ENCODE measurements around the gene FAM114A1.

The FAM114A1 gene

DNA sequence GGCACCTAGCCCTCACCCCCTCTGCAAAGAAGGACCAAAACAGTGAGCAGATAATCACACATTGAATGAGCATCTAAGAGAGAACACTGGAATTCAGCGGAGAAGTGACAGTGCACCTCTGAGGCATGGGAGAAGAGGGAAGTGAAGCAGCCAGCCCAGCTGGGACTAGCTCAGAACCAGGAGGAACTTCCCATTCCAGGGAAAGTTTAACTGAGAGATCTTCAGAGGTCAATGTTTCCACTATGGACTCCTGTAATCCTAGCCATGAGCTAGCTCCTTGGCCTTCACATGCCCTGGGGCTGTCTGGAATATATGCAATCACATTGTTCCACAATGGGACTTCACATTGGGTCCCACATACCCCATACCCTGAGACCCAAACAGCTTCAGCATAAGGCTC, 35.4 kb upstream of the FAM114A1 start:
- Histone ChIP-seq H3K27me3 (ENCODE audit: insufficient read depth, low read length, poor library complexity, severe bottlenecking) (peaks cover 5% of the 10 kb centered on the region), H3K9ac (ENCODE audit: low read depth, low read length, poor library complexity, severe bottlenecking) (no peak overlapping the region), H3F3A (ENCODE audit: low read depth) (no peaks in the 10 kb centered on the region), H3K9me2 (replicated peaks; ENCODE audit: low read depth, low read length) (no peaks in the 10 kb centered on the region), H3K4me3 (ENCODE audit: low read length, poor library complexity, severe bottlenecking) (no peak overlapping the region), H3K4me2 (ENCODE audit: low read depth, low read length, poor library complexity, severe bottlenecking) (no peak overlapping the region), H3K36me3 (ENCODE audit: insufficient read depth, low read length) (no peaks in the 10 kb centered on the region), H2AFZ (ENCODE audit: low read length) (no peak overlapping the region), H3K4me1 (ENCODE audit: insufficient read depth, low read length, poor library complexity, severe bottlenecking) (no peaks in the 10 kb centered on the region), H4K20me1 (ENCODE audit: insufficient read depth, low read length, poor library complexity, severe bottlenecking) (no peaks in the 10 kb centered on the region), H3K9me3 (ENCODE audit: insufficient read depth, low read depth, low read length) (0 out of 2 replicates have a peak, but pooled peaks cover 5% of the 10 kb centered on the region), H3K79me2 (ENCODE audit: insufficient read depth, low read length) (no peaks in the 10 kb centered on the region)
- TF ChIP-seq CTCF (conservative IDR thresholded peaks at IDR 0.05; ENCODE audit: low read length), result no peak
- TF ChIP-seq EZH2phosphoT487 (IDR thresholded peaks at IDR 0.05; ENCODE audit: borderline replicate concordance), result no peak

- no peak overlapping the region for H3K9ac ChIP-seq (ENCODE audit: low read depth, low read length, poor library complexity, severe bottlenecking)
- H2AFZ ChIP-seq (ENCODE audit: low read length), result no peak overlapping the region
- TF ChIP-seq EZH2phosphoT487 (IDR thresholded peaks at IDR 0.05; ENCODE audit: borderline replicate concordance) (no peak), CTCF (conservative IDR thresholded peaks at IDR 0.05; ENCODE audit: low read length) (no peak; the same call in 1 of the 2 replicates)
- peaks cover under 1% of the 10 kb centered on the region for H3K4me1 ChIP-seq (ENCODE audit: insufficient read depth, low read length, poor library complexity, severe bottlenecking)
- 0 out of 2 replicates have a peak, but pooled peaks cover 5% of the 10 kb centered on the region for H3K9me3 ChIP-seq (ENCODE audit: insufficient read depth, low read depth, low read length)
- no peaks in the 10 kb centered on the region for H3K36me3 ChIP-seq (ENCODE audit: insufficient read depth, low read length)
- H3K9me2 ChIP-seq (replicated peaks; ENCODE audit: low read depth, low read length), result no peaks in the 10 kb centered on the region
- H3K4me2 ChIP-seq (ENCODE audit: low read depth, low read length, poor library complexity, severe bottlenecking), result no peak overlapping the region
- no peaks in the 10 kb centered on the region for H4K20me1 ChIP-seq (ENCODE audit: insufficient read depth, low read length, poor library complexity, severe bottlenecking)
- H3K4me3 ChIP-seq (ENCODE audit: low read length, poor library complexity, severe bottlenecking), result no peak overlapping the region
- H3F3A ChIP-seq (ENCODE audit: low read depth), result no peaks in the 10 kb centered on the region
- H3K79me2 ChIP-seq (ENCODE audit: insufficient read depth, low read length), result no peaks in the 10 kb centered on the region
- peaks cover 5% of the 10 kb centered on the region for H3K27me3 ChIP-seq (ENCODE audit: insufficient read depth, low read length, poor library complexity, severe bottlenecking)
These were observed 34.7 kb upstream of the FAM114A1 start for GRCh38 chr4:38832624-38833528.

DNA sequence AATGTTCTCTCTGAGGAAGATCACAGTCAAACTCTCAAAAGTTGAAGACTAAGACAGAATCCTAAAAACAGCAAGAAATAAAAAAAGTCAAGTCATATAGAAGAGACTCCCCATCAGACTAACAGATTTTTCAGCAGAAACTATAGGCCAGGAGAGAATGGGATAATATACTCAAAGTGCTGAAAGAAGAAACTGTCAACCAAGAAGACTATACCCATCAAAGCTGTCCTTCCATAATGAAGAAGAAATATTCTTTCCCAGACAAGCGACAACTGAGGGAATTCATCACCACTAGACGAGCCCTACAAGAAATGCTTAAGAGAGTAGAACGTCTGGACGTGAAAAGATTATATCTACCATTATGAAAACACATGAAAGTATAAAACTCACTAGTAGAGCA, 33.0 kb upstream of the FAM114A1 start:
- no peaks in the 10 kb centered on the region for H3K79me2 ChIP-seq (ENCODE audit: insufficient read depth, low read length)
- no peaks in the 10 kb centered on the region for H3K9me2 ChIP-seq (replicated peaks; ENCODE audit: low read depth, low read length)
- TF ChIP-seq EZH2phosphoT487 (IDR thresholded peaks at IDR 0.05; ENCODE audit: borderline replicate concordance) (no peak), CTCF (conservative IDR thresholded peaks at IDR 0.05; ENCODE audit: low read length) (no peak)
- H3K9ac ChIP-seq (ENCODE audit: low read depth, low read length, poor library complexity, severe bottlenecking), result no peak overlapping the region
- no peak overlapping the region for H3K4me3 ChIP-seq (ENCODE audit: low read length, poor library complexity, severe bottlenecking)
- no peaks in the 10 kb centered on the region for H4K20me1 ChIP-seq (ENCODE audit: insufficient read depth, low read length, poor library complexity, severe bottlenecking)
- peaks cover 5% of the 10 kb centered on the region for H3K27me3 ChIP-seq (ENCODE audit: insufficient read depth, low read length, poor library complexity, severe bottlenecking)
- H3F3A ChIP-seq (ENCODE audit: low read depth), result no peaks in the 10 kb centered on the region
- H3K9me3 ChIP-seq (ENCODE audit: insufficient read depth, low read depth, low read length), result 0 out of 2 replicates have a peak, but pooled peaks cover 5% of the 10 kb centered on the region
- no peaks in the 10 kb centered on the region for H3K36me3 ChIP-seq (ENCODE audit: insufficient read depth, low read length)
- H3K4me1 ChIP-seq (ENCODE audit: insufficient read depth, low read length, poor library complexity, severe bottlenecking), result peaks cover 4% of the 10 kb centered on the region
- H3K4me2 ChIP-seq (ENCODE audit: low read depth, low read length, poor library complexity, severe bottlenecking), result no peak overlapping the region
- H2AFZ ChIP-seq (ENCODE audit: low read length), result no peak overlapping the region
